SIG-M5 (cell line): ENCODE data around the gene TP53I11.

ENCODE experiments used
- DNase-seq: peaks from one replicate; lab custom pipeline; 2025; lab: John Stamatoyannopoulos, UW

TP53I11 gene

DNA sequence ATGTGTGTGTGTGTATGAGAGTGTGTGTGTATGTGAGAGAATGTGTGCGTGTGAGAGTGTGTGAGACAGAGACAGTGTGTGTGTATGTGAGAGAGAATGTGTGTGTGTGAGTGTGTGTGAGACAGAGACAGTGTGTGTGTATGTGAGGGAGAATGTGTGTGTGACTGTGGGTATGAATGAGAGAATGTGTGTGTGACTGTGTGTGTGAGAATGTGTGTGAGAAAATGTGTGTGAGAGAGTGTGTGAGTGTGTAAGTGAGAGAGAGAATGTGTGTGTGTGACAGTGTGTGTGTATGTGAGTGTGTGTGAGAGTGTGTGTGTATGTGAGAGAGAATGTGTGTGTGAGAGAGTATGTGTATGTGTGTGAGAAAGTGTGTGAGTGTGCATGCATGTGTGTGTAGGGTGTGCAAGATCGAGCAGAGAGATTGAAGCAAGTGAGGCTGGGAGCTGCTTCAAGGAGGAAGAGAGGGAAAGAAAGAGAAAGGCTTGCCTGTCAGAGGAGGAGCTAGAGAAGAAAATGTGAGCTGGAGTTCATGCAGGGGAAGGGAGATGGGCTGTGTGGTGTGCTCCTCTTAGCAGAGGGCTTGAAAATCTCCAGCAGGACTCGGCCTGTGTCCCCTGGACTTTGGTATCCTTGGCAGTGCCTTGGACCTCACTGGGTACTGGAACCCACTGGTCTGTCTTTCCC is 27.7 kb upstream of the TP53I11 start:
- no peak for DNase-seq

DNA sequence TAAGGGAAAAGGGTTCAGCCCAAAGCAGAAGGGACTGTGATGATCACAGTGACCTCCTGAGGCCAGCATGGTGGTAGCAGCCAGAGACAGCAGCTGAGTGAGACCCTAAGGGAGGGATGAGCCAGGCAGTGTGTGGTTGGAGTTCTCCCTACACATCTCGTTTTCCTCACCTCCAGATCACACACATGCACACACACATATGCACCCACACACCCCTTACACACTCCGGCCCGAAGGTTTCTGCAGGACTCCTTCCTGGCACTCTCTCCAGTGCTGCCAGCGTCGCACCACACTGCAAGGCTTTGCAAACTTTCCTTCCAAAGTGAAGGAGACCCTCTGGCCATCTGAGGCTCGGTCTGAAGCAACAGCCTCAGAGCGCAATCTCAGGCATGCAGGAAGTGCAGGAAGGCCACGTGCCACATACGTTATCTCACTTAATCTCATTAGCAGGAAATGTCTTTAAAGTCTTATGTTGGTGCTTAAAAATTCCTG is 26.9 kb upstream of the TP53I11 start:
- no peak for DNase-seq

DNA sequence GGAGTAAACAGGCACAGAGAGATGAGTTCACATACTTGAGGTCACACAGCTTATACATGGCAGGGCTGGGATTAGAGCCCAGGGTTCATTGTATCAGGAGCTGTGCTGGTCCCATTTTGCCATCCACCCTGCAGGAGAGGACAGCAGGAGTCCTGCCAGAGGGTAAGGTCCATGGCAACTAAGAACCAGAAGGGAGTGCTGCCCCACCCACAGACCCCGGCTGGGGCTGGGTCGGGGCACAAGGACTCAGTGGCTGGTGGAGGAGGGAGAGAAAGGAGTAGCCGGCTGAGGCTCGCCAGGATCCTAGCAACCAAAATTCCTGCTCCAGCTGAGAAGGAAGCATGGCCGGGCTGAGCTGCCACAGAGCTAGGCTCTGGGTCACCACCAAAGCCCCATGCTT is 25.9 kb upstream of the TP53I11 start:
- DNase-seq = no peak

DNA sequence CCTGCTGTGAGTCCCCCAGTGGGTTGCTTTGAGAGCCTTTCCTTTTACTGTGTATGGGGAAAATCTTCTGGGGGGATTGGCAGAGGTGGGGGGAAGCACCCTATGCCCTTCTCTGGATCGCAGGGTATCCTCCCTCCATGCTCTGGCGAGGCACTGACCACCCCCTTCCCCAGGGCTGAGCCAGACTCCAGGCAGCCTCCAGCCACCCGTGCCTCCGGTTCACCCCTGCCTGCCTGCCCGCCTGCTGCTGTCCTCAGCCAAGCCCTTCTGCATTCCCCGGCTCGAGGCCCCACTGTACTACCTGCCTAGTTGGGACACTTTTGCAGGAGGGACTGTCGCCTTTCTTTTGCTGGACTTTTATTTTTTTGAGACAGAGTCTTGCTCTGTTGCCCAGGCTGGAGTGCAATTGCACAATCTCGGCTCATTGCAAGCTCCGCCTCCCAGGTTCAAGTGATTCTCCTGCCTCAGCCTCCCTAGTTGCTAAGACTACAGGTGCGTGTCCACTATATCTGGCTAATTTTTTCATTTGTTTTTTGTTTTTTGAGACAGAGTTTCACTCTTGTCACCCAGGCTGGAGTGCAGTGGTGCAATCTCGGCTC is 23.8 kb upstream of the TP53I11 start:
- no peak for DNase-seq

DNA sequence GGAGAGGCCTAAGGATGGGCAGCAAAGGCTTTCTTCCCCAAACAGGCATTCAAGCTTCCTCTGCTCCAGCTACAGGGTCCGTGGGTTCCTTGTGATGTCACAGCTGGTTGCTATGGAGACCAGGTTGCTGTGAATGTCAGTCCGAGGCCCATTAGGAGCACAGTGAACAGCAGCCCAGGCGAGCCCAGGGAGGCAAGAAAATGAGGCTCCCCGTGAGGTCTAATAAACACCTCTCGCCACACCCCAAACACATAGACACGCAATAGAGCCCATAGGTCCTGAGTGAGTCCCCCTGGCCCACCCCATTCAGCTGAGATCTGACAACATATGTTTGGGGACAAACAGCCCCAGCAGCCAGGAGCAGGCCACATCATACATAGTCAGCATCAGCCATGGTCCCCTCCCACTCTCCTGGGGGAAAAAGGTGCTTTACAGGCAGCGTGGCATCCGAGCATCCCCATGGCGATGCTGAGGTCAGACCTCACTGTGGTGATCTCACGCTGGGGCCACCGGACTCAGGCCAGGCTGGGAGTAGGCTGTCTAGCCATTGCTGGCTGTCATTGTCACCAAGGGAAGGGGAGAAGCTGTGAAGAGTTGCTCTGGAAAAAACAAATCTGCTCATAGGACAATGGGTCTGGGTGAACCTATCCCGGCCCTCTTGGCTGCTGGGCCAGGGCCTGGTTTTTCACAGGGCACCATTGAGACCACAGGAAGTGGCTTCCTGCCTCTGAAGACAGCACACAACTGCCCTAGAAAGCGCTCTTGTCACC is 23.1 kb upstream of the TP53I11 start:
- DNase-seq = no peak

DNA sequence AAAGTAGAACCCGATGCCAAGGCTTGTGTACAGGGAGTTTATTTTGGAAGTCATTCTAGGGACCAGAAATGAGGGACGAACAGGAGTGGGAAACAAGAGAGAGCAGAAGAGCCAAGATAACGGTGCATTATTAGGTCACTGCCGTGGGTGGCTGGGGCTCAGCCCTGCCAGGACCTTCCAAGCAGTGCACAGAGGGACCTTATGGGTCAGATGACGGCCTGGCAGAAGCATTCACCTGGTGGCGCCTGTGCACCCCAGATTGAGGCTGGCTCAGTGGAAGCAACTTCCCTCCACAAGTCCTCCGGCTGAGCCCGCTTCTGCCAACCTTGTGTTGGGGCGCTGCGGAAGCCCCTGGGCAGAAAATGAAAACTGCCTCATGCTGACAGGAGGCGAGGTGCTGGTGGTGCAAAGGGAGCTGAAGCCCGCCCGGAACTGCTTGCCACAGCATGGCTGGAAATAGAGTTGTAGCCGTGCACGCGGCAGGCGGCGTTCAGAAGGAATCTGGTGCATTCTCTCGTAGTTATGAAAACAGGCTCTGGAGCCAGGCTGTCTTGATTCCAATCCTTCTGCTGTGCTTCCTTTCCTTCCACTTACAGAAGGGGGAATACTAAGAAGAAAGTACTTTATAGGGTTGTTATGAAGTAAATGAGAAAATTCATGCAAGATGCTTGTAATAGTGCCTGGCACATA is 22.2 kb upstream of the TP53I11 start:
- no peak for DNase-seq

DNA sequence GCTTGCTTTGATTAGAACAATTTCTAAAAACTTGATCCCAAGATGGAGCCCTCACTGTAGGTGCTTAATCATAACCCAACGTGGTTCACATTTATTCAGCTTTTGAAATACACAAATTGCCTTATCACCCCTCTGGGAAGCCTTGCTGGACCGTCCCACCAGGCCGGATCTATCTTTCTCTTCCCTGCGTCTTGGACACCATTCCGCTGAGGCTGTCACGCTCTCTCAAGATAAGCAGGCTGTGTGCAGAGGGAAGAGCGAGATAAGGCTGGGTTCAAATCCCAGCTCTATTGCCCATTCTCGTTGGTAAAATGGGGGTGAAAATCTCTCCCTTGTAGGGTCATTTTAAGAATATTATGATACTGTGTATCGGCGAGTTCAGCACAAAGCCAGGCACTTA is 20.5 kb upstream of the TP53I11 start:
- no peak for DNase-seq

DNA sequence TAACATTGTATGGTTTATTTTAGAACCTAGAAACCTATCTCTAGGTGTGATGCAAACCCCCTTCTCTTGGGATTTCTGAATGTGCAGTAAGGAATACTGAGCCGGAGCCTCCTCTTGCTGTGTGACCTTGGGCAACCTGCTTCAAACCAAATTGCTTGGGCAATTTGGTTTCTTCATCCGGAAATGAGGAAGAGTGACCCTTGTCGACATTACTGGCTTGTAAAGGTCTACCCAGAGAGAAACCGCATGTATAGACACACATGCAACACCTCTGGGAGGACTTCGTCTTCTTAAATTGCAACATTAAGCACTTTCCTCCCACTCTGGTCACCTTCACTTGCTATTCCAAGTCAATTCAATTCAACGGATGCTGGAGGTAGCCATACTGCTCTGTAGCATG is 19.6 kb upstream of the TP53I11 start:
- DNase-seq = no peak

DNA sequence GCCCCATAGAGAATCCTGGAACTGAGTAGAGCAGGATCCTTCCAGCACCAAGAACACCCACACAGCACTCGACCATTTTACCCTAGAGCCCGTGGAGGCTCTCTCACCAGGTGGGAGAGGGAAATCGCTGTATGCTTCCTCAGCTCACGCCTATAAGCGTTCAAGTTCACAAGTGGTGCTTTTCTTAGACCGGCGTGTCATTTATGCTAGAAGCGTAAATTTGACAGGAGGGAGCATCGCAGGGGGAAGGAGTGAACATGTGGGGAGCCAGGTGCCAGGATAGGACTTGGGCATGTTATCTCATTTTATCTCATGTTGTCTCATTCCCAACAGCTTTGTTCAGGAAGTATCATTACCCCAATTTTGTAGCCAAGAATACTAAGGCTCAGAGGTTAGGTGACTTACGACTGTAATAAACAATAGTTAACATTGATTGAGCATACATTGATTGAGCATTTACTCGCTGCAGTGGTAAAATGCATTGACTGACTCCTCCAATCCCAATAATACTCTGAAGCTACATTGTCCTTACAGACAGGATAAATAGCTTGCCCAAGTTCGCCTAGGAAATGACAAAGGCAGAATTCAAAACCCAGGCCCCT is 19.1 kb upstream of the TP53I11 start:
- DNase-seq = no peak

DNA sequence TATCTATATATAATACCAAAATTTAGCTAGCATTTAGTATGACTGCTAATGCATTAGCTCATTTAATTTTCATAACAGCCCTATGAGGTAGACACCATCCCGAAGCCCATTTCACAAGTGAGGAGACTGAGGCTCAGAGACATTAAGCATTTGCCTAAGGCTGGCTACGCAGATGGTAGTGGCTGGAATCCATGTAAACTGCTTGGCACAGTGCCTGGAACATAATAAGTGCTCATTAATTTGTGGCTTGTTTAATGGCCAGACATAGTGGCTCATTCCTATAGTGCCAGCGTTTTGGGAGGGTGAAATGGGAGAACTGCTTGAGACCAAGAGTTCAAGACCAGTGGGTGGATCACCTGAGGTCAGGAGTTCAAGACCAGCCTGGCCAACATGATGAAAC is 17.8 kb upstream of the TP53I11 start:
- no peak for DNase-seq

DNA sequence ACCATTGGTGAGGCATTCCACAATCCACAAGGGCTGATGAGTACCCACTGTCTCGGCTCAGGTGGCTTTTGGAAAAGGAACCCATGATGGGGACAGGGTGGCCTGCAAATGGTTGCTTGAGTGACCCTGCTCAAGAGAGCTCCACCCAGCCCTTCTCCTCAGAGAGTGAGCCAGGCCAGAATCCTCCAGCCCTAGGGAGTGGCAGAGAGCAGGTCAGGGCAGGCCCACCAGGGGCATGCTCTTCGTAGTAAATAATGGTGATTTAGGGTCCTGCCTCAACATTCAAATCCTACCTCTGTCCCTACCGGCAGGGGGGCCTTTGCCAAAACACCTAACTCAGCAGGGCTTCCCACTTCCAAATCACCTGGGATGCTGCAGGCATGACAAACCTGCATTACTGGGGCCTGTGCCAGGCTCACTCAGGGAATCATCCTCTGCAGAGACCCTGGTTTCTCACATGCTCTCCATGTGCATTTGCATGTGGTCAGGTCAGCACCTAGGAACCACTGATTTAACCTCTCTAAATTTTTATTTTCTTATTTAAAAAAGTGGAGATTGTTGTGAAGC is 17.3 kb upstream of the TP53I11 start:
- no peak for DNase-seq

DNA sequence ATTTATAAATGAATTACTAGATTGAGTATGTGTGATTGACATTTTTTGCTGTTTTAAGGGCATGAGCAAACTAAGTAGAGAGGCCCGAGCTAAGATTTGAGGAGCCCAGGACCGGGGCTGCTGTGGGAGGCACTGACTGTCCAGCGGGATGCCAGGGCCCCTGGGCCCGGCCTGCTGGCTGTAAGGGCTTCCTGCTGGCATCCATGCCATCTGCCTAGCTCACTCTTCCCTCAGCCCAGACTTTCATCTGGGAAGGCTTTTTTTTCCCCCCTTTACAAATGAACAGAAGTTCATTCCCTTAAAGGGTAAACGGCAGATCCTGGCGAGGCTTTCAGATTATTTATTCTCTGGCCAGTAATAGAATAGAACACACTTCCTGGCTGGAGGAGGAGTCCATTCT is 16.0 kb upstream of the TP53I11 start:
- no peak for DNase-seq

DNA sequence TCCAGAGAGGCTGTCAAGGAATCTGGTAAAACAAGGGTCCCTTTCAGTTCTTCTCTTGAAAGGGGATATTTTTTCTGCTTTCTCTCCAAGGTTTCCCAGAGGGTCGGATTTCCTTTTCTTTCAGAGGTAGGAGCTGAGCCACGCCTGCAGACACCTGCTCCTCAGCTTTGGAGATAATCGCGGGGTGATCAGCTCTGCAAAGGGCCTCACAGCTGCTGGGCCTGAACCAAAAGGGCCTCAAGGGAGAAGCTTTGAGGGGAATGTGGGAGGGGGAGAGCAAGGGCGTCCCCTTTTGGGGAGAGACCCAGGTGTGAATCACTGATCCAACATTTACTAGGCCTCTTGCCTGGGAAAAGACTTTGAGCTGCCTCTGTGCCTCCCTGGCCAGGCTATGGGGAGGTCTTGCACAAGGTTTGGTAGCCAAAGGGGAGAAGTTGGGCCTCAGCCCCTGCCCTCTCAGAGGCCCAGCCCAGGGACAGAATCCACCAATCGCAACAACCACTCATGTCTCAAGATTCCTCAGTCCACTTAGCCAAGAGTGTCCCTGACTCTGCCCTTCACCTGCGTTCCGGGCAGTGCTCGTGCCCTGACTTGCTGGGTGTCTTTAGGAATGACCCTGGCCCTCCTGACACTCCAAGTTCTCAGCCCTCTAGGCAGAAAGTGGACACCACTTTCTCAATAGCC is 14.0 kb upstream of the TP53I11 start:
- DNase-seq = no peak

DNA sequence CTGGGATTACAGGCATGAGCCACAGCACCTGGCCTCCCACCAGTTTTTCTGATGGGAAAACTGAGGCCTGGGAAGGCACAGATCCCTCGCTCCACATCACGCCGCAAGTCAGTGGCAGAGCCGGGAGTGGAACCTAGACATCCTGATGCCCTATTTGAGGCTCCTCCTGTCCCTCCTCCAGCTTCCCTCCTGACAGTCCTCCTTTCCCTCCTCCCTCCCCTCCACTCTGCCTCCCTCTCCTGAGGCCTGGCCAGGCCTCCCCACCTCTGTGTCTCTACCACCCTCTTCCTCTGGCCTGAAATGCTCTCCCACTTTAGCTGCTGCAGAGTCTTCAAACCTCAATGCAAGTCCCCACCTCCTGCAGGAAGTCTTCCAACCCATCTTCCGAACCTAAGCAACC is 13.3 kb upstream of the TP53I11 start:
- no peak for DNase-seq

DNA sequence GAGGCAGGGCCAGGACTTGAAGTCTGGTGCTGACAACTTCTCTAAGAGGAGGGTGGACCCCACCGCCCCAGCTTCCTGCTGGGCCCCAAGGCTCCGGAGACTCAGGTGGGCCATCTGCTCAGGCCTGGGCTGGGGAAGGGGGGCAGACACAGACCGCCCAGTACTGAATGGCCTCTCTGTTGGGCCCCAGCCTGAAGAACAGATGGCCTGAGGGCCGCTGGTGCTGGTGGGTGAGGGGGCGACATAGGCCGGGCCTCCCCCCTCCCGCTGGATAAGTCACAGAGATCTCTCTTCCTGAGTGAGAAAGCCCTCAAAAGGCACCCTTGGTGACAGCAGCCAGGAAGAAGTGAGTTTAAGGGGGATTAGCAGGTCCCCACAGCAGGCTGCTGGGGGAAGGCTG is 12.5 kb upstream of the TP53I11 start:
- no peak for DNase-seq

DNA sequence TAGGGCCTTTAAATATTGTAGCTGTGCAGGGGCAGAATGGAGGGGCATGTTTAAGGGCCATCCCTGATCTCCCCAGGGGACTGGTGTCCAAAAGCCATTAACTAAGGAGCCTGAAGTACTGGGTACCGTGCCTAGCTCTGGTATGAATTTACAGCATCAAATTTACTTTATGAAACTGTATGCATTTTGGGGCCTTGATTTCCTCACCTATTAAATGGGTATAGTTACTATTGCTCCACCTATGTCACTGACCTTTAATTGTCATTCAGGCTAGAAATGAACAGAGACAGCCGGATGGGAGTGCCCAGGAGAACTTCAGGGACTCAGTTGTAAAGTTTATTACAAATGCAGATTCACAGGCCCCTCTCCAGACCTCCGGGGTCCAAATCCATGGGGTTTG is 11.8 kb upstream of the TP53I11 start:
- DNase-seq = no peak

DNA sequence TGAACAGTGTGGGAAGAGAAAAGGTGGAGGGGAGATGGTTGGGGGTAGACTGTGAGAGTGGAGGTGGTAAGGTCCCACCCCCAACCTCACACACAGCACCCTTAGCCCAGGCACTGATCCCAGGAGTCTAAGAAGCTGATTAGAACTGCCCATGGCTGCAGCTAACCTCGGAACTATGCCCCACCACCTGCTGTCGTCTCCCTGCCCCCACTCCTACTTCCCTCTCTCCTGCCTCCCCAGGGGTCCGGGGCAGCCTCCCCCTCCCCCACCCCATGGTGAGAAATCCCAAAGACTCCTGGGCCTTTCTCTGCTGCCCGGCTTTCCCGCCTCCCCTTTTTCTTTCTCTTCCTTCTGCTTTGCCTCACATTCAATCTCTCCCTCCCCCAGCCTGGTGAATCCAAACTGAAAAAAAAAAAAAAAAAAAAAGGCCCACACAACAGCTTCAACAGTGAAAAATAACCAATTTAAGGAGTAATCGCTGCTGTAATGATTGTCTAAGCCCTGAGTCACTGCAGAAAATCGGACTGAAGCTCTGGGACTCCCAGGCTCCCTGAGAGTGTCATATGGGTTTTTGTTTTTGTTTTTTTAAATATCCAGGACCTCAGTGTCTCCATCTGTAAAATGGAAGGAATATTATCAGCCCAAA is 9.6 kb upstream of the TP53I11 start:
- DNase-seq = no peak

DNA sequence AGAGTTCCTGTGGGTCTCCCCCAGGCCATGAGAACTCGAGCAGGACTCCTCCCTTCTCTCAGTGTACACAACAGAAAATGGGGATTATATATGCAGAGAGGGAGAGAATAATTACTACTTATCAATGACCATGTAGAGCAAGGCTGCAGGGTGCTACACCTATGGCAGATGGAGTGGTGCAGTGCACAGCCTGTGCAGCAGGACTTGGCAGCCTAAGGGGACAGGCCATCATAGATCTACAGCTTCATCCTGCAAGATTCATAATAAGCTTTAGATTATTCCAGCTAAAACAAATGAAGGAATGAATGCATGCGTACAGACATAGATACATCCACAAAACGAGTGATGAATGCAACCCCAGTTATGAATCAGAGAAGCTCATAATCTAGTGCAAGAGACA is 8.4 kb upstream of the TP53I11 start:
- no peak for DNase-seq

DNA sequence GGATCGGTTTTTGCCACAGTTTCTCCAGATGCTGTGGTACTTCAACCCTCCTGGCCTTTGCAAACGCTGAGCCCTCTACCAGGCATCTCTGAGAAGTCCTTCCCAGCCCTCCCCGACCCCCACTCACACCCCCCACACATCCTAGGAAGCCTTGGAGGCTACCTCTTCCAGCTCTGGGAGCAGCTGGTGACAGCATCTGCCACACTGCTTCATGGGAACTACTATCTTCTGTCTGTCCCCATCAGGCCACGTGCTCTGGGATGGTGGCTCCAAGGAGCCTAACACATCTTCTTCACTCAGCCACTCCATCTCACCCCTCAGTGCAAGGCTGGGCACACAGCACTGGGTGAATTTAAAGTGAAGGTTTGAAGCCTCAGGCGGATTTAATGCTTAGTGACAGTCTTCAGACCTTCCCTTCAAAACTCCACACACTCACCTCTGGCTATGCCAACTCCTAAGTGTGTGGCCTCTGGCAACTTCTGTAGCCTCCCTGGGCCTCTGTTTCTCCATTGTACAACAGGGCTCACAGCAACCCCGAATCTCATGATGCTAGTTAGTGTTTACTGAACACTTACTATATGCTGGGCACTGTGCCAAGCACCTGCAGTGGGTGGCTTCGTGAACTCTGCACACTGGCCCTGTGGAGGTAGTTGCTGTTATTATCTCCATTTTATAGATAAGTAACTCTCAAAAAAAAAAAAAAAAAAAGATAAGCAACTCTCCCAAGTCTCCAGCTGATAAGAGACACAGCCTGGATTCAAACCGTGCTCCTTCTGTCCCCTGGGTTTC is 7.3 kb upstream of the TP53I11 start:
- no peak for DNase-seq

DNA sequence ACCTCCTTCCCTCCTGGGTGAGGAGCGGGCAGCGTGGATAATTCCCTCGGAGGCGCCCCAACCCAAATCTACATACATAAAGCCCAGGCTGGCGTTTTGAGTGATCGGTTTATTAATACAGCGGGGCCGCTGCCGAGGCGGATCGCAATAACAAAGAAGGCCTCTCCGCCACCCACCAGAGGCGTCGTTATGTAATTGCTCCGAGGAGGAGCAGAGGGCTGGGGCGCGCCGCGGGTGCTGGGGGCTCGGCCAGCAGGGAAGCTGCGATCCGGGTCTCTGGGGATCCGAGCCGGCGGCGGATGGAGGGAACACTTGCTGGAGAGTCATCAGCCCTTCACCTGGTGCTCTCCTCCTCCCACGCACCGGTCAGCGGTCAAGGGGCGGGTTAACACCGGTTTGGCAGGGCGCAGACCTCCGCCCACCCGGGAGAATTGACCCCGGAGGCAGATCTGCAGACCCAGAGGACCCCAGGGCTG is 6.4 kb upstream of the TP53I11 start:
- DNase-seq = no peak
